GM12891 (cell line): ENCODE results near the gene LRIF1. TPM values are rescaled to one million over a fixed set of nuclear protein-coding genes. Genes with fewer than 3 reads are reported as not detected.
A peak's percentile ranks its signal among the peaks of the same experiment; 100 is the strongest.
"Not testable (repeated sequence)": the region's sequence is repeated elsewhere in the genome, so short reads cannot be mapped to it uniquely, and the experiment has no call there.

Source experiments
- DNase-seq: peaks from one replicate; pipeline ENCODE4 v3.0.0; 2011; ENCODE audit warnings: low spot score; ENCODE audit not compliant: insufficient read length
- FAIRE-seq: peaks from 2 replicates; lab custom pipeline; 2011; peaks lifted over from hg19 to GRCh38; lab: Jason Lieb, UNC
- PAX5 ChIP-seq: IDR thresholded peaks from 2 replicates; pipeline ENCODE4 v1.6.1; 2011; ENCODE audit warnings: low read length, moderate library complexity, mild to moderate bottlenecking; ENCODE audit not compliant: insufficient read depth, severe bottlenecking
- POLR2A ChIP-seq: IDR thresholded peaks from 2 replicates; pipeline ENCODE4 v1.6.1; 2011; ENCODE audit warnings: low read depth, low read length, control low read depth
- POLR2AphosphoS5 ChIP-seq: IDR thresholded peaks from 2 replicates; pipeline ENCODE4 v1.6.1; 2011; ENCODE audit warnings: low read depth, low read length, control low read depth
- POU2F2 ChIP-seq: IDR thresholded peaks from 2 replicates; pipeline ENCODE4 v1.6.1; 2011; ENCODE audit warnings: low read depth, mild to moderate bottlenecking, control low read depth, low read length, moderate library complexity
- SPI1 ChIP-seq: IDR thresholded peaks from 2 replicates; pipeline ENCODE4 v1.6.1; 2011; ENCODE audit warnings: low read depth, low read length, control low read depth
- TAF1 ChIP-seq: IDR thresholded peaks from 2 replicates; pipeline ENCODE4 v1.6.1; 2011; ENCODE audit warnings: low read depth, low read length, control low read depth
- polyA plus RNA-seq: library from polyadenylated mRNA; unstranded; fragments of >200 nt; gene quantifications from one replicate; pipeline ENCODE4 v1.2.1, GENCODE V29; 2012; ENCODE audit warnings: low read depth, missing spikeins, inconsistent platforms; ENCODE audit not compliant: missing spikeins

Gene LRIF1, protein sequence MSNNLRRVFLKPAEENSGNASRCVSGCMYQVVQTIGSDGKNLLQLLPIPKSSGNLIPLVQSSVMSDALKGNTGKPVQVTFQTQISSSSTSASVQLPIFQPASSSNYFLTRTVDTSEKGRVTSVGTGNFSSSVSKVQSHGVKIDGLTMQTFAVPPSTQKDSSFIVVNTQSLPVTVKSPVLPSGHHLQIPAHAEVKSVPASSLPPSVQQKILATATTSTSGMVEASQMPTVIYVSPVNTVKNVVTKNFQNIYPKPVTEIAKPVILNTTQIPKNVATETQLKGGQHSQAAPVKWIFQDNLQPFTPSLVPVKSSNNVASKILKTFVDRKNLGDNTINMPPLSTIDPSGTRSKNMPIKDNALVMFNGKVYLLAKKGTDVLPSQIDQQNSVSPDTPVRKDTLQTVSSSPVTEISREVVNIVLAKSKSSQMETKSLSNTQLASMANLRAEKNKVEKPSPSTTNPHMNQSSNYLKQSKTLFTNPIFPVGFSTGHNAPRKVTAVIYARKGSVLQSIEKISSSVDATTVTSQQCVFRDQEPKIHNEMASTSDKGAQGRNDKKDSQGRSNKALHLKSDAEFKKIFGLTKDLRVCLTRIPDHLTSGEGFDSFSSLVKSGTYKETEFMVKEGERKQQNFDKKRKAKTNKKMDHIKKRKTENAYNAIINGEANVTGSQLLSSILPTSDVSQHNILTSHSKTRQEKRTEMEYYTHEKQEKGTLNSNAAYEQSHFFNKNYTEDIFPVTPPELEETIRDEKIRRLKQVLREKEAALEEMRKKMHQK
- polyA plus RNA-seq: 6.9 TPM

- FAIRE-seq: peak; percentile 99
- peak; percentile 76 for DNase-seq
- peak; percentile 27 for TF ChIP-seq PAX5
- peak; percentile 71; the same call in 1 of the 2 replicates for TF ChIP-seq POU2F2
- peak; percentile 48 for TF ChIP-seq SPI1
- TF ChIP-seq TAF1: peak; percentile 95
- peak; percentile 99 for TF ChIP-seq POLR2A
- peak; percentile 99 for TF ChIP-seq POLR2AphosphoS5
Observed at GRCh38 chr1:110963691-110964454, at the start of gene LRIF1. LRIF1 (minus strand) TSS chr1:110963922; CDS start chr1:110963688, 234 bp downstream.

DNA sequence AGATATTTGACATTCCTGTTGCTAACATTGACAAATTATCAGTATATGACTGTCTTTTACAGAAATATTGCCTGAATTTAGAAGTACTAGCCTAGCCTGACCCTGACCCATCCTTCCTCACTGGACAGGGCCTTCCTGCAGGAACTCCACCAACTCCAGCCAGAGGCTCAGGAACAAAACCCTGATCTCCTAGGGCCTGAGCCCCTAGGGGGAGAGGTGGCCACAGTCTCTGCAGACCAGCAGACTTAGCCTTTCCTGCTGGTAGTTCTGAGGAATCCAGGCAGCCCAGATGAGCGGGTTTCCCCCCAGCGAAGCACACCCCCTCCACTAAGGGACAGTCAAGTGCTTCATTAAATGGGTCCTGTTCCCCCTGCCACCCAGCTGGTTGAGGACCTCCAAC, 44.3 kb upstream of the LRIF1 start:
- no peak for TF ChIP-seq POU2F2
- TF ChIP-seq POLR2AphosphoS5: no peak
- no peak for TF ChIP-seq PAX5
- DNase-seq (no peak), FAIRE-seq (no peak)

- FAIRE-seq (no peak), DNase-seq (no peak)
- TF ChIP-seq TAF1: no peak
Observed at GRCh38 chr1:111006556-111006955, 42.8 kb upstream of the LRIF1 start.

DNA sequence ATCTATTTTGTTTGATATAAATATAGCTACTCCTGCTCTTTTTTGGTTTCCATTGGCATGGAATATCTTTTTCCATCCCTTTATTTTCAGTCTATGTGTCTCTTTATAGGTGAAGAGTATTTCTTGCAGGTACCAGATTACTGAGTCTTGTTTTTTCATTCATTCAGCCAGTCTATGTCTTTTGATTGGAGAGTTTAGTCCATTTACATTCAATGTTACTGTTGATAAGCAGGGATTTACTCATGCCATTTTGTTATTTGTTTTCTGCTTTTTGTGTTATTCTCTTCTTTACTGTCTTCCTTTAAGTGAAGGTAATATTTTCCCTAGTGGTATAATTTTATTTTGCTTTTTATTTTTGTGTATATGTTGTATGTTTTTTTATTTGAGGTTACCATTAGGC, 35.9 kb upstream of the LRIF1 start:
- DNase-seq, FAIRE-seq: not testable (repeated sequence)

DNA sequence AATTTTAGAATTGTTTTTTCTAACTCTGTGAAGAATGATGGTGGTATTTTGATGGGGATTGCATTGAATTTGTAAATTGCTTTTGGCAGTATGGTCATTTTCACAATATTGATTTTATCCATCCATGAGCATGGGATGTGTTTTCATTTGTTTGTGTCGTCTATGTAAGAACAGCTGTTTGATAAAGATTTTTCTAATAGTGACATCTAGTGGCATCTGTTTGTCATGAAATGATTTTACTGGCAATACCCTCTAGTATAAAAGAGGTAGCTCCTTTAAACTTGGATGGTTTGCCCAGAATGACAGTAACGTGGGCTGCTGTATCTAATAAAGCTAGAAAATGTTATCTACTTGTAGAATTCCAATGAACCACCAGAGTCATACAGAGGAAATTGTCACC, 28.6 kb upstream of the LRIF1 start:
- peak; percentile 81 for FAIRE-seq
- peak; percentile 3 for DNase-seq

- not testable (repeated sequence) for FAIRE-seq, DNase-seq
Observed at GRCh38 chr1:110991295-110991694, 27.6 kb upstream of the LRIF1 start.

GRCh38 chr1:110990541-110990940, 26.8 kb upstream of the LRIF1 start:
- no peak for TF ChIP-seq SPI1
- TF ChIP-seq POU2F2: no peak
- TF ChIP-seq POLR2A: no peak
- TF ChIP-seq POLR2AphosphoS5: no peak
- TF ChIP-seq TAF1: no peak
- TF ChIP-seq PAX5: no peak
- no peak for FAIRE-seq
- no peak for DNase-seq

DNA sequence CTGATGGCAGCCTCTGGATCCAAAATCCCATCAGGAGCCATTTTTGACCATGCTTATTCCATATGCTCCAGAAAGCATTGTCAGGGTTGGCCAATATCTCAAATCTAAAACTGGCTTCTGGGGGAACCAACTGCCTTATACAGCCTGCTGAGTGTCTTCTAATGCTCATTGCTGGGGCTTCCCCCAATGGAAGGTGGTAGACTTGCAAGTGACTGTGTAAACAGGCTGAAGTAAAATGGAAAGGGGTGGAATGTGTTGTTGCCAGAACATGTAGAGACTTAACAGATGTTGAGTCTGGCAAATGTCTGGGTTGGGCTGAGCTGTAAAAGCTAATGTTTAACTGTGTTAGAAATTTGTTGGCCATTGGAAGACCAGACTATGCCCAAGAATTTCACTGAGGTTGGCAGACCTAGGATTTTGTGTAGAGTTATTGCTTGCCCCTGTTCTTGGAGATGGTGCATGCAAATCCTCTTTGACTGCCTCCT, 22.7 kb upstream of the LRIF1 start:
- FAIRE-seq: no peak
- no peak for DNase-seq
- TF ChIP-seq POLR2A (no peak), SPI1 (no peak), POU2F2 (no peak), PAX5 (no peak), POLR2AphosphoS5 (no peak), TAF1 (no peak)

DNA sequence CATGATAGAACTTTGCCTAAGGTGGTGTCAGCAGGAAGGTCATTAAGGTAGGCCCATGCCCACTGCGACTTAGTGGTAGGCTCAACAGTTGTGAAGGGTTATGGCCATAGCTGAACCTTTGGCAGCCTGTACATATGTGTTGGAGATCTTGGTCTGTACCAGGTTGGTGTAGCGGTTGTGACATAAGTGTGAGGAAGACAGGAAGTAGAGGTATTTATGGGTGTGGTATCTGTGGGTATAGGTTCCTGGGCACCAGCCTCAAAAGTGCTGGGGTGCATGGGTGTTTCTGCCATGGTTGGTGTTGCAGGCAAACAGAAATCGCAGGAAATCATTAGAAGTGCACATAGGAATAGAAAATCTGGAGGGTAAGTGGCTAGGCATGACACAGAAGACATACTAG, 18.6 kb upstream of the LRIF1 start:
- TF ChIP-seq SPI1 (no peak), POLR2AphosphoS5 (no peak), POU2F2 (no peak), PAX5 (no peak), TAF1 (no peak), POLR2A (no peak)
- DNase-seq: no peak
- no peak for FAIRE-seq

DNA sequence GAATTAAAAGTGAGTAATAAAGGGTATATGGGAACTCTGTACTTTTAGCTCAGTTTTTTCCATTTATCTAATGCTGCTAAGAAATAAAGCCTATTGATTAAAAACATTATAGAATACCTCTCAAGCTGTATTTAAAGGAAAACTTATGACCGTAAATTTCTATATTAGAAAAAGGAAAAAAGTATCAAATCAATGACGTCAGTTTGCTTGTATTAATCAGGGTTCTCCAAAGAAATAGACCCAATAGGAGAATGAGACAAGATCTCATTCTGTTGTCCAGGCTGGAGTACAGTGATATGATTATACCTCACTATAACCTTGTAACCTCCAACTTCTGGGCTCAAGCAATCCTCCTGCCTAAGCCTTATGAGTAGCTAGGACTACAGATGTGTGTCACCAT, 15.4 kb upstream of the LRIF1 start:
- TF ChIP-seq TAF1 (no peak), PAX5 (no peak), POU2F2 (no peak), SPI1 (no peak), POLR2A (no peak), POLR2AphosphoS5 (no peak)
- FAIRE-seq (no peak), DNase-seq (no peak)
